GM12878 (cell line): ENCODE data around the gene RASSF6. TPM values are rescaled to one million over a fixed set of nuclear protein-coding genes. Genes with fewer than 3 reads are reported as not detected.
A peak's percentile ranks its signal among the peaks of the same experiment; 100 is the strongest.

Source experiments
- ATAC-seq: fragments of 200-7000 bp; cut with Tn5 transposase; 3 replicates; pipeline ENCODE4 v1.9.1; 2020; ENCODE audit warnings: mild to moderate bottlenecking, moderate library complexity
- BruUV-seq: library from RNA; stranded (reverse); fragments of 400-500 nt; replicated peaks from 2 replicates; lab custom pipeline; 2021; lab: Mats Ljungman, UMichigan
- CTCF ChIA-PET: fragments of 300-600 bp; sonication (Branson Sonifier 250); formaldehyde crosslinking; extraction: SDS; loops from one replicate; lab custom pipeline; 2021; ENCODE audit warnings: inconsistent platforms; lab: Yijun Ruan, JAX
- POLR2A ChIA-PET: fragments of 350-600 bp; formaldehyde crosslinking; extraction: SDS; loops from one replicate; lab custom pipeline; 2021; ENCODE audit warnings: inconsistent platforms; lab: Charles Lee
- RAD21 ChIA-PET: fragments of 300-600 bp; sonication (Branson Sonifier 250); formaldehyde crosslinking; loops from one replicate; lab custom pipeline; 2023; ENCODE audit warnings: antibody characterized with exemption; ENCODE audit not compliant: unreplicated experiment; lab: Charles Lee
- SMC1A ChIA-PET: fragments of 300-600 bp; sonication (Branson Sonifier 250); formaldehyde crosslinking; loops from one replicate; lab custom pipeline; 2023; ENCODE audit not compliant: unreplicated experiment, uncharacterized antibody; lab: Charles Lee
- DNase-seq: peaks from one replicate; pipeline ENCODE4 v3.0.0-alpha.2; 2011; ENCODE audit warnings: low read depth, low spot score
- FAIRE-seq: peaks from 3 replicates; lab custom pipeline; 2011; peaks lifted over from hg19 to GRCh38; lab: Jason Lieb, UNC
- H2AFZ ChIP-seq: 2 replicates; pipeline ENCODE4 v1.6.0; 2011; ENCODE audit warnings: low read depth, low read length, control low read depth; ENCODE audit not compliant: control insufficient read depth
- H3K27ac ChIP-seq: 2 replicates; pipeline ENCODE4 v1.5.1; 2011; ENCODE audit warnings: control low read depth; ENCODE audit not compliant: control insufficient read depth, insufficient read depth
- H3K27me3 ChIP-seq, 2 experiments: replicated peaks in 1 of 2; 2 replicates each; pipeline versions ENCODE4 v1.6.0 to v1.6.1; 2011; ENCODE audit warnings: low read length in 1 of 2; ENCODE audit not compliant: control insufficient read depth in 2 of 2, insufficient read depth in 2 of 2
- H3K36me3 ChIP-seq, 2 experiments: 2 replicates each; pipeline ENCODE4 v1.5.1; 2011; ENCODE audit warnings: low read length in 1 of 2; ENCODE audit not compliant: control insufficient read depth in 2 of 2, insufficient read depth in 2 of 2
- H3K4me1 ChIP-seq: 2 replicates; pipeline ENCODE4 v1.6.1; 2011; ENCODE audit warnings: mild to moderate bottlenecking, low read length, moderate library complexity, mixed read lengths; ENCODE audit not compliant: control insufficient read depth, insufficient read depth
- H3K4me2 ChIP-seq: 2 replicates; pipeline ENCODE4 v1.6.0; 2011; ENCODE audit warnings: control low read depth; ENCODE audit not compliant: control insufficient read depth, insufficient read depth
- H3K4me3 ChIP-seq: fragments of 200-600 bp; sonication (generic); 2 replicates; pipeline ENCODE4 v1.5.1; 2016
- H3K79me2 ChIP-seq: 2 replicates; pipeline ENCODE4 v1.6.0; 2011; ENCODE audit warnings: low read length; ENCODE audit not compliant: control insufficient read depth, insufficient read depth
- H3K9ac ChIP-seq: 2 replicates; pipeline ENCODE4 v1.8.0; 2011; ENCODE audit warnings: low read length, control low read depth, mixed read lengths; ENCODE audit not compliant: control insufficient read depth, insufficient read depth
- H3K9me3 ChIP-seq: replicated peaks from 3 replicates; pipeline ENCODE4 v1.5.1; 2011; ENCODE audit warnings: mild to moderate bottlenecking, low read length; ENCODE audit not compliant: control insufficient read depth, insufficient read depth
- H4K20me1 ChIP-seq: 2 replicates; pipeline ENCODE4 v1.6.0; 2011; ENCODE audit not compliant: control insufficient read depth, insufficient read depth
- CTCF ChIP-seq, 3 experiments: IDR thresholded peaks in 2 of 3; conservative IDR thresholded peaks in 1 of 3; 2 replicates each; pipeline ENCODE4 v1.5.1; 2011; ENCODE audit warnings: low read depth in 3 of 3, low read length in 3 of 3, mild to moderate bottlenecking in 3 of 3, control low read depth in 2 of 3, moderate library complexity in 2 of 3, inconsistent platforms in 1 of 3, mixed read lengths in 1 of 3; ENCODE audit not compliant: control insufficient read depth in 2 of 3, insufficient read depth in 1 of 3; ENCODE audit errors: extremely low read depth in 1 of 3
- RAD21 ChIP-seq: IDR thresholded peaks from 2 replicates; pipeline ENCODE4 v1.6.1; 2011; ENCODE audit warnings: mild to moderate bottlenecking, low read depth, low read length, moderate library complexity; ENCODE audit not compliant: insufficient read depth
- SMC3 ChIP-seq: IDR thresholded peaks from 2 replicates; pipeline ENCODE4 v1.6.1; 2011; ENCODE audit warnings: low read length, improper control_type of control experiment, borderline replicate concordance
- WGBS: methylation state at CpG from one replicate; pipeline ENCODE4 v1.1.6; 2016; ENCODE audit warnings: low lambda C conversion rate; ENCODE audit not compliant: insufficient replicate concordance, insufficient coverage; ENCODE audit errors: missing lambda C conversion rate; 5-methylcytosine and 5-hydroxymethylcytosine counted together
- in situ Hi-C: fragments of 300-500 bp; cut with MboI; formaldehyde crosslinking; loops from 9 replicates; pipeline ENCODE4 v1.14.3; 2018; ENCODE audit warnings: mixed read lengths
- intact Hi-C: fragments of 100-400 bp; cut with micrococcal nuclease; formaldehyde crosslinking; loops from one replicate; pipeline ENCODE4 v1.14.2; 2022; ENCODE audit not compliant: unreplicated experiment
- polyA plus RNA-seq, 11 experiments: library from polyadenylated mRNA; depleted of rRNA in 4 of 11; unstranded in 6 of 11; stranded (reverse) in 5 of 11; fragments of >200 nt; fragmentation: Nextera tagmentation in 4 of 11; fragmentation: Illumina TruSeq in 1 of 11; extraction: Ambion mirVana in 4 of 11; extraction: Trizol in 1 of 11; gene quantifications; 1 replicate in 1 of 11; 2 replicates in 10 of 11; pipeline versions ENCODE4 v1.2.1 to v1.2.3, GENCODE V29; 2011 to 2016; ENCODE audit warnings: inconsistent platforms in 2 of 11, missing spikeins in 2 of 11, low read depth in 1 of 11
- total RNA-seq, 4 experiments: library from RNA; depleted of rRNA in 3 of 4; stranded (reverse); fragments of >200 nt in 3 of 4; fragmentation: Illumina TruSeq in 1 of 4; extraction: Trizol in 1 of 4; gene quantifications; 2 replicates each; pipeline versions ENCODE4 v1.2.1 to v1.2.3, GENCODE V29; 2013 to 2021
- TF ChIP-seq, protein P1 (sequence below): fragments of 450-650 bp; formaldehyde crosslinking; IDR thresholded peaks from 2 replicates; pipeline ENCODE4 v1.4.0; 2022; ENCODE audit warnings: mild to moderate bottlenecking, moderate library complexity
- TF ChIP-seq, protein P2 (sequence below): fragments of 450-650 bp; IDR thresholded peaks from 2 replicates; pipeline ENCODE4 v1.6.1; 2017; ENCODE audit warnings: mild to moderate bottlenecking, low read depth, inconsistent platforms; ENCODE audit not compliant: poor library complexity, severe bottlenecking

The RASSF6 gene
- total and polyA plus RNA-seq, 10 of the 15 experiments (the other 5 are each of a cell fraction or from before 2014, with no cell fraction given), result 0.28 to 2.9 (median 0.54) TPM

DNA sequence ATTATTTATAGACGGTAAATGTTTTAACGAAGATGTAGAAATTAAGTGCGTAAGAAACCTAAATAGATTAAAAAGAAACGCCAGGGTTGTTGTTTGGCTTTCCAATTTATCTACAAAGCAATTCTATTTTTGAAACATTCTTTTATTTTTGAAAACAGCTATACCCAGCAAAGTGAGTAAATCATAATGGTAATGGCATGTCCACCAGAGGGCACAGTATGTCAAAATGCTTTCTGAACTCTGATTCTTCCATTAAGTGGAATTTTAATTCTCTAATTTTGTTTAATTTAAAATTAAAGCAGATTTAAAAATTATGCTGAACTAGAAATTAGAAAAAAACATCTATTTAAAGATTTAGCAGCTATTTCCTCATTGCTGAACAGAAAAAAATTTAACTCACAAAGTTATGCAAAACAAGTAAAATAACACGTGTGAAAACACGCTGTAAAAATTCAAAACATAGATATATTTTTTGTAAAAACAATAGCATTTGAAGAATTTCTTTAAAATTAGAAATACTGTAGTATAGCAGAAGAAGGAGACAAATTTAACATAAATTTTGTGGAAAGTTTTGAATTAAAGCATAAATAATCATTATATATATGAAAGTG is 26.5 kb downstream of the RASSF6 start:
- ATAC-seq (no peak), FAIRE-seq (no peak), DNase-seq (no peak)
- in situ Hi-C loops, result no loop called here
- intact Hi-C loops, result loop anchor here (1.0 to 10.0 kb wide), 4 partner anchors 20 to 339 kb away; partner anchors contain the start of gene ANKRD17
- H3K9me3 ChIP-seq, result peaks cover 3% of the 10 kb centered on the region; the same call in 2 of the 3 replicates
- no TSS peak for BruUV-seq
- ChIA-PET POLR2A (interaction anchor here (1.2 to 1.4 kb wide), 3 partner anchors 10 to 61 kb away, joined by 3 to 6 read pairs (median 3); no protein-coding TSS in a partner anchor), CTCF (interaction anchor here (0.7 to 7.4 kb wide), 19 partner anchors 8 to 253 kb away, joined by 3 to 149 read pairs (median 5); partner anchors contain the start of gene RASSF6), RAD21 (interaction anchor here (0.7 to 6.0 kb wide), 10 partner anchors 10 to 423 kb away, joined by 3 to 93 read pairs (median 12); partner anchors contain the start of gene RASSF6), SMC1A (interaction anchor here (1.0 to 7.4 kb wide), 14 partner anchors 8 to 69 kb away, joined by 3 to 146 read pairs (median 6); partner anchors contain the start of gene RASSF6)
- no peaks in the 10 kb centered on the region for H3K27me3 ChIP-seq
- H3K4me3 ChIP-seq, result no peak overlapping the region
- no peaks in the 10 kb centered on the region for H3K79me2 ChIP-seq
- H3K36me3 ChIP-seq, result no peaks in the 10 kb centered on the region
- H2AFZ ChIP-seq, result no peak overlapping the region
- TF ChIP-seq, protein P1, sequence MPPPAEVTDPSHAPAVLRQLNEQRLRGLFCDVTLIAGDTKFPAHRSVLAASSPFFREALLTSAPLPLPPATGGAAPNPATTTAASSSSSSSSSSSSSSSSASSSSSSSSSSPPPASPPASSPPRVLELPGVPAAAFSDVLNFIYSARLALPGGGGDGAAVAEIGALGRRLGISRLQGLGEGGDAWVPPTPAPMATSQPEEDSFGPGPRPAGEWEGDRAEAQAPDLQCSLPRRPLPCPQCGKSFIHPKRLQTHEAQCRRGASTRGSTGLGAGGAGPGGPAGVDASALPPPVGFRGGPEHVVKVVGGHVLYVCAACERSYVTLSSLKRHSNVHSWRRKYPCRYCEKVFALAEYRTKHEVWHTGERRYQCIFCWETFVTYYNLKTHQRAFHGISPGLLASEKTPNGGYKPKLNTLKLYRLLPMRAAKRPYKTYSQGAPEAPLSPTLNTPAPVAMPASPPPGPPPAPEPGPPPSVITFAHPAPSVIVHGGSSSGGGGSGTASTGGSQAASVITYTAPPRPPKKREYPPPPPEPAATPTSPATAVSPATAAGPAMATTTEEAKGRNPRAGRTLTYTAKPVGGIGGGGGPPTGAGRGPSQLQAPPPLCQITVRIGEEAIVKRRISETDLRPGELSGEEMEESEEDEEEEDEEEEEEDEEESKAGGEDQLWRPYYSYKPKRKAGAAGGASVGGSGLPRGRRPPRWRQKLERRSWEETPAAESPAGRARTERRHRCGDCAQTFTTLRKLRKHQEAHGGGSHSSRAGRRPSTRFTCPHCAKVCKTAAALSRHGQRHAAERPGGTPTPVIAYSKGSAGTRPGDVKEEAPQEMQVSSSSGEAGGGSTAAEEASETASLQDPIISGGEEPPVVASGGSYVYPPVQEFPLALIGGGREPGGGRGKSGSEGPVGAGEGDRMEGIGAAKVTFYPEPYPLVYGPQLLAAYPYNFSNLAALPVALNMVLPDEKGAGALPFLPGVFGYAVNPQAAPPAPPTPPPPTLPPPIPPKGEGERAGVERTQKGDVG (CRISPR knock-in tag), result no peak
- TF ChIP-seq CTCF (IDR thresholded peaks at IDR 0.05 in 2 of 3, conservative IDR thresholded peaks at IDR 0.05 in 1 of 3; ENCODE audit: control insufficient read depth in 2 of 3, extremely low read depth in 1 of 3, insufficient read depth in 1 of 3, low read depth in 3 of 3, low read length in 3 of 3), result peak; percentile 43 to 49 (median 48); a peak in 5 of 6 replicates
- peak; percentile 59 for TF ChIP-seq RAD21
- TF ChIP-seq, protein P2, sequence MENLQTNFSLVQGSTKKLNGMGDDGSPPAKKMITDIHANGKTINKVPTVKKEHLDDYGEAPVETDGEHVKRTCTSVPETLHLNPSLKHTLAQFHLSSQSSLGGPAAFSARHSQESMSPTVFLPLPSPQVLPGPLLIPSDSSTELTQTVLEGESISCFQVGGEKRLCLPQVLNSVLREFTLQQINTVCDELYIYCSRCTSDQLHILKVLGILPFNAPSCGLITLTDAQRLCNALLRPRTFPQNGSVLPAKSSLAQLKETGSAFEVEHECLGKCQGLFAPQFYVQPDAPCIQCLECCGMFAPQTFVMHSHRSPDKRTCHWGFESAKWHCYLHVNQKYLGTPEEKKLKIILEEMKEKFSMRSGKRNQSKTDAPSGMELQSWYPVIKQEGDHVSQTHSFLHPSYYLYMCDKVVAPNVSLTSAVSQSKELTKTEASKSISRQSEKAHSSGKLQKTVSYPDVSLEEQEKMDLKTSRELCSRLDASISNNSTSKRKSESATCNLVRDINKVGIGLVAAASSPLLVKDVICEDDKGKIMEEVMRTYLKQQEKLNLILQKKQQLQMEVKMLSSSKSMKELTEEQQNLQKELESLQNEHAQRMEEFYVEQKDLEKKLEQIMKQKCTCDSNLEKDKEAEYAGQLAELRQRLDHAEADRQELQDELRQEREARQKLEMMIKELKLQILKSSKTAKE, result no peak
- TF ChIP-seq SMC3, result peak; percentile 75
- H3K9ac ChIP-seq, result no peak overlapping the region
- no peaks in the 10 kb centered on the region for H4K20me1 ChIP-seq
- H3K4me1 ChIP-seq, result peaks cover 23% of the 10 kb centered on the region
- H3K27ac ChIP-seq, result no peak overlapping the region
- WGBS, result 17% methylated on average over 6 of the region's 6 CpGs
- H3K4me2 ChIP-seq, result no peak overlapping the region
